Osteoblast (primary cell): ENCODE data around the gene ATL1. TPM values are rescaled to one million over a fixed set of nuclear protein-coding genes. Genes with fewer than 3 reads are reported as not detected.
A peak's percentile ranks its signal among the peaks of the same experiment; 100 is the strongest.
"Not testable (repeated sequence)": the region's sequence is repeated elsewhere in the genome, so short reads cannot be mapped to it uniquely, and the experiment has no call there.

Experiments
- DNase-seq: peaks from one replicate; pipeline ENCODE4 v3.0.0; 2011; ENCODE audit warnings: low spot score, mixed read lengths; ENCODE audit not compliant: insufficient read length; ENCODE audit errors: missing footprints
- H2AFZ ChIP-seq: 2 replicates; pipeline ENCODE4 v1.6.0; 2011; ENCODE audit warnings: mild to moderate bottlenecking, low read length
- H3K27ac ChIP-seq: 2 replicates; pipeline ENCODE4 v1.5.1; 2011; ENCODE audit warnings: mild to moderate bottlenecking, low read depth, low read length, moderate library complexity
- H3K27me3 ChIP-seq: 2 replicates; pipeline ENCODE4 v1.6.0; 2012; ENCODE audit warnings: mild to moderate bottlenecking, control low read depth, inconsistent platforms, low read length, moderate library complexity; ENCODE audit not compliant: insufficient read depth
- H3K36me3 ChIP-seq: 2 replicates; pipeline ENCODE4 v1.5.1; 2011; ENCODE audit warnings: mild to moderate bottlenecking, low read length, control low read depth, moderate library complexity; ENCODE audit not compliant: insufficient read depth
- H3K4me1 ChIP-seq: 2 replicates; pipeline ENCODE4 v1.5.1; 2011; ENCODE audit warnings: mild to moderate bottlenecking, low read length, control low read depth, moderate library complexity; ENCODE audit not compliant: insufficient read depth
- H3K4me2 ChIP-seq: 2 replicates; pipeline ENCODE4 v1.6.0; 2011; ENCODE audit warnings: mild to moderate bottlenecking, low read length; ENCODE audit not compliant: insufficient read depth
- H3K4me3 ChIP-seq: fragments of 200-600 bp; sonication (generic); 3 replicates; pipeline ENCODE4 v1.5.1; 2012; ENCODE audit warnings: mild to moderate bottlenecking, low read length, inconsistent platforms; ENCODE audit not compliant: insufficient read depth
- H3K79me2 ChIP-seq: 2 replicates; pipeline ENCODE4 v1.6.0; 2012; ENCODE audit warnings: mild to moderate bottlenecking, low read length, control low read depth, inconsistent platforms; ENCODE audit not compliant: insufficient read depth
- H3K9me3 ChIP-seq: 2 replicates; pipeline ENCODE4 v1.5.1; 2011; ENCODE audit warnings: low read depth, low read length, control low read depth
- H4K20me1 ChIP-seq: 2 replicates; pipeline ENCODE4 v1.6.0; 2012; ENCODE audit warnings: mild to moderate bottlenecking, low read length, control low read depth; ENCODE audit not compliant: insufficient read depth
- CTCF ChIP-seq: IDR thresholded peaks from 2 replicates; pipeline ENCODE4 v1.5.1; 2011; ENCODE audit warnings: mild to moderate bottlenecking, low read depth, low read length, moderate library complexity; ENCODE audit errors: extremely low read depth
- total RNA-seq: library from RNA; depleted of rRNA; stranded (reverse); fragments of >200 nt; gene quantifications from 2 replicates; pipeline ENCODE4 v1.2.3, GENCODE V29; 2012

Gene ATL1
- total RNA-seq, 1 donor, result 6.5 TPM

- no peak for TF ChIP-seq CTCF
- peak; percentile 57 for DNase-seq
- no peaks in the 10 kb centered on the region for H4K20me1 ChIP-seq
Measured at GRCh38 chr14:50545618-50546017, 14.3 kb upstream of the ATL1 start.

DNA sequence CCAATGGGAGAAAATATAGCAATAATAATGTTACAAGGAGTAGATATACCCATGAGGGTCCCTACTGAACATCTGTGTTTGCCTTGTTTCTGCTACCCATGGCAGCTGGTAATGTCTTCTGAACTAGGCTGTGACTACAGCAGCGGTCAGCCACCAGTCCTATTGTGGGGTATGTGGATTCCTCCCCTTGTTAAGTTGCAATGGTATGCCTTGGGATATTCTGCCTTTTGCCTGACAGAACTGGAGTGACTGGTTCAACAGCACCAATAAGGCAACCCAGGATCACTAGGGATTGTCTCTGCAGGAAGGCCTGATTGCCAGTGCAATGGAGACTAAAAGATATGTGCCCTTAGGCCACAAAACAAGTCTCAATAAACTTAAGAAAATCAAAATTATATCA is 9.7 kb upstream of the ATL1 start:
- no peak for TF ChIP-seq CTCF
- Histone ChIP-seq H3K4me1 (no peaks in the 10 kb centered on the region), H3K4me2 (no peak overlapping the region), H3K27me3 (peaks cover 8% of the 10 kb centered on the region), H3K79me2 (no peaks in the 10 kb centered on the region), H4K20me1 (no peaks in the 10 kb centered on the region), H3K27ac (no peak overlapping the region), H3K9me3 (no peaks in the 10 kb centered on the region), H3K4me3 (no peak overlapping the region), H2AFZ (no peak overlapping the region), H3K36me3 (no peaks in the 10 kb centered on the region)
- DNase-seq, result no peak

More at GRCh38 chr14:50545618-50546017, 14.3 kb upstream of the ATL1 start:
- H3K4me3 ChIP-seq, result no peak overlapping the region
- H3K9me3 ChIP-seq, result no peaks in the 10 kb centered on the region
- no peak overlapping the region for H3K27ac ChIP-seq
- peaks cover 4% of the 10 kb centered on the region for H3K27me3 ChIP-seq
- no peaks in the 10 kb centered on the region for H3K36me3 ChIP-seq
- no peaks in the 10 kb centered on the region for H3K4me1 ChIP-seq
- H2AFZ ChIP-seq, result no peak overlapping the region
- no peaks in the 10 kb centered on the region for H3K79me2 ChIP-seq
- H3K4me2 ChIP-seq, result no peak overlapping the region

DNA sequence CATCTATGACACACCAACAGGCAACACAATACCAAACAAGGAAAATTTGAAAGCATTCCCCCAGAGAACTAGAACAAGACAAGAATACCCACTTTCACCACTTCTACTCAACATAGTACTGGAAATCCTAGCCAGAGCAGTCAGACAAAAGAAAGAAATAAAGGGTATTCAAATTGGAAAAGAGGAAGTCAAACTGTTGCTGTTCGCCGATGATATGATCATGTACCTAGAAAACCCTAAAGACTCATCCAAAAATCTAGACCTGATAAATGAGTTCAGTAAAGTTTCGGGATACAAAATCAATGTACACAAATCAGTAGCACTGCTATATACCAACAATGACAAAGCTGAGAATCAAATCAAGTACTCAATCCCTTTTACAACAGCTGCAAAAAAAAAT is 8.1 kb upstream of the ATL1 start:
- Histone ChIP-seq H4K20me1 (no peaks in the 10 kb centered on the region), H3K27ac (no peak overlapping the region), H3K36me3 (no peaks in the 10 kb centered on the region), H2AFZ (no peak overlapping the region), H3K79me2 (no peaks in the 10 kb centered on the region), H3K4me3 (no peak overlapping the region), H3K9me3 (no peaks in the 10 kb centered on the region), H3K4me2 (no peak overlapping the region), H3K27me3 (peaks cover 3% of the 10 kb centered on the region), H3K4me1 (no peaks in the 10 kb centered on the region)
- DNase-seq, result no peak
- TF ChIP-seq CTCF, result no peak

GRCh38 chr14:50552796-50553195 is 7.1 kb upstream of the ATL1 start:
- H3K4me2 ChIP-seq, DNase-seq, H3K27ac ChIP-seq, H3K36me3 ChIP-seq, H3K4me1 ChIP-seq, H3K27me3 ChIP-seq, H2AFZ ChIP-seq, H4K20me1 ChIP-seq, H3K9me3 ChIP-seq, H3K4me3 ChIP-seq, H3K79me2 ChIP-seq: not testable (repeated sequence)
